ELR (cell line): ENCODE data around the gene CYB5D1.
A peak's percentile ranks its signal among the peaks of the same experiment; 100 is the strongest.

Experiments
- DNase-seq: peaks from one replicate; pipeline ENCODE4 v3.0.0-alpha.2; 2015; ENCODE audit warnings: low read depth

CYB5D1 gene

GRCh38 chr17:7833795-7834541, 23.8 kb upstream of the CYB5D1 start, which contains the start of gene KDM6B:
TSS of gene KDM6B (plus strand) at chr17:7834217. CDS start at chr17:7845555, 11,338 bp downstream.
- peak; percentile 94 for DNase-seq

DNA sequence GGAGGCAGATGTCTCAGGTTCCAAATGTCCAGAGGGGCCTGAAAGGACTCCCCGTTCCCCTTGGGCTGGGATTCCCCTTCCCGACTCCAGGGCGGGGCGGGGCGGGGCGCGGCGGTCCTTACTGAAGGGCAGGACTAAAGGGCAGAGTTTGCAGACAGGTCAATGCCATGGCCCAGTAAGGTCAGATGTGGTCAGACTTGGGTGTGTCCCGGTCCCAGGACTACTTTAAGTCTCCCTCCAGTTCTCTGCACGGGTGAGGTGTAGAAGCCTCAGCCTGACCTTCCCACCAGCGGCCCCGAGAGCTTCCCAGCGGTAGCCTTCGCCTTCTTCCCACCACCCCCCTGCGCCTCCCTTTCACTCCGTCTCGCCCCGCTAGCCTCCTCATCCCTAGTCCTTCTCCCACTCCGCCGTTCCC, 23.3 kb upstream of the CYB5D1 start:
- DNase-seq, result no peak

DNA sequence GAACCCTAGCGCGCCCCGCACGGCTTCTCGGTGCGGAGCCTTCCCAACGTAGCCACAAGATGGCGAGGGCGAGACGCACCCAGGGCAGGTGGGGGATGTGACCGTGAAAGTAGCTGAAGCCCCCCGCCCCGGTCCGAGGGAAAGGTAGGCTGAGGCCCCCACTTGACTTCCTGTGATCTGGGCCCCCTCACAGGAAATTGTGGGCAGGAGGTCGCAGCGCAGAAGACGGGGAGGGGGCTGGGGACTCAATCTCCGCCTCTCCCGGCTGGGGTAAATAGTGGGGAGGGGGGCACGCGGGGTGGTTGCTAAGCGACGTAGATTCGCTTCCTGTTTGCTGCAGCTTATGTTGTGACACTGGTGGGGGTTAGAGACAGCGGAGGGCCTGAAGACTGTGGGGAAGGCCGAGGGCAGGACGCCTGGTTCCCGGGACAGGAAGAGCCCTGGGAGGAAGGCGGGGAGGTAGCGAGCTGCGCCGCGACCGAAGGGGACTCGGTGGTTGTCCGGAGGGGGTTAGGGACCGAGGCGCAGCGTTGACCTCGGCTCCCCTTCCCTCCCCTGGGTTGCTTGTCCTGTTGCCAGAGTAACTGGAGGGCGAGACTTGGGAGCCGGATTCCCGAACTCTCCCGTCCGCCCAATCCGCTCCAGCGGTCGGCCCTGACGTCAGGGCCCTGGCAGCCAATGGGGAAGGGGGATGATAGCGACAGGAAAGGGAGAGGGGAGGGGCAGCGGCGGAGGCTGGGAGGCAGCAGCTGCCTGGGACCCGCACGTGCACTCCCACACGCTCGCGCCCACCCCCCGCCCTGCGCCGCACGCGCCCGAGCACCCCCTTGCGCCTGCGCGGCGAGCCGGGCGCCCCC, 22.6 kb upstream of the CYB5D1 start:
- DNase-seq, result peak; percentile 98

GRCh38 chr17:7835814-7836595, 21.8 kb upstream of the CYB5D1 start:
- DNase-seq, result peak; percentile 70

DNA sequence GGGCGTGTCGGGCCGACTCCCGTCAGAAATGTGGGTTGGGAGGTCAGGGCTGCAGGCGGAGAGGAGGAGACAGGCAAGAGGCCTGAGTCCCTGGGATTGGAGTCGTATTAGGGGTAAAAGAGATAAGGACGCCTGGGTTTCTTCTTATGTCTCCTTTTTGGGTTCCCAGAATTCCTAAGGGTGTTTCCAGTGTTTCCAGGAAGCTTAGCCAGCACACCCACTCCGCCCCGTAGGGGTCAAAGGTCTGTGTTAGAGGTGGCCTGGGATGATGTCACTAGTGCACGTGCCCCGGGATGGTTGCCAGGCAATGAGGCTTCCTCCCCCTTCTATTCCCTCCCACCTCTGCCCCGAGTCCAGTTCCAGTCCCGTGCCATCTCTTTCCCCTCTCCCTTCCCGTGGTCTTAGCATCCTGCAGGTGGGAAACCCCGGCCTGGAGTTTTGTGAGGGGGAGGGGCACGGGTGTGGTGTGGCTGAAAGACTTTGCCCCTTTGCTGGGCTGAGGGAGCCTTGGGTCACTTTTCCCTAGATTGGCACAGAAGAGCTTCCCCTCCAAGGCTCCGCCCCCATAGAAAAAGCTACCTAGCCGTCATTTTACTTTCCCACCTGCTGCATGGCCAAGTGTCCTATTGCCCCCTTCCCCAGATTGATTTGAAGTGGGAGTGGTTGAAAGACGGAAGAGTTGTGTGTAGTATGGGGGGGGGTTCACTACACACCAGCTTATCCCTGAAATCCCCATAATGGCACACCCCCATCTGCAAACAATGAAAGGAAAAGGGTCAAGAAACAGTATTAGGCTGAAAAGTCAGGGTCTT, 21.0 kb upstream of the CYB5D1 start:
- DNase-seq, result peak; percentile 98

DNA sequence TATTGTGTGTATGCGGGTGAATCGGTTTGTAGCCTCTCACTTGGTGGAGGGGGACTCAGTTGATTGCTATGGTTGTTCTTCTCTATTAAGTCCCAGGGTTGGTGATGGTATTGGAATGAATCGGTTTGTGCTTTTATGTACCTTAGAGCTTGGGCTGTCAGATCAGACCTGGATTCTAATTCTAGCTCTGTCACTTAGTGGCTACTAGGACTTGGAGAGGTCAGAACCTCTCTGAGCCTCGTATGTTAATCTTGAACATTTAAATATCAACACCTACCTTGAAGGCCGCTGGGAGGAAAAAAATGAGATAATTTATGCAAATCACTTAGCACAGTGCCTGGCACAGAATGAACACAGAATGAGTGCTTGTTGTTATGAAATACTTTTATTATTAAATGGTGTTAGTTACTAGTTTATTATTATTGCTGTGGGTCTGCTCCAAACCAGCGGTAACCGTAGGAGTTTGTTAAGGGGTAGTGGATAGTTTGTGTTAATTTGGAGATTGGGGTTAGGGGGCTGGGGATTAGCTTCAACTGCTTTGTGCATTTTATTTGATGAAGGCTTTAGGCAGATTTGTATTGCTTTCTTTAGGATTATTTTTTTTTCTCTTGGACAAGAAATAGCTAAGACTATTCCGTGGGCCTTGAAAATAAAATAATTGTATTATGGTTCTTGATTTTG, 20.3 kb upstream of the CYB5D1 start:
- no peak for DNase-seq

DNA sequence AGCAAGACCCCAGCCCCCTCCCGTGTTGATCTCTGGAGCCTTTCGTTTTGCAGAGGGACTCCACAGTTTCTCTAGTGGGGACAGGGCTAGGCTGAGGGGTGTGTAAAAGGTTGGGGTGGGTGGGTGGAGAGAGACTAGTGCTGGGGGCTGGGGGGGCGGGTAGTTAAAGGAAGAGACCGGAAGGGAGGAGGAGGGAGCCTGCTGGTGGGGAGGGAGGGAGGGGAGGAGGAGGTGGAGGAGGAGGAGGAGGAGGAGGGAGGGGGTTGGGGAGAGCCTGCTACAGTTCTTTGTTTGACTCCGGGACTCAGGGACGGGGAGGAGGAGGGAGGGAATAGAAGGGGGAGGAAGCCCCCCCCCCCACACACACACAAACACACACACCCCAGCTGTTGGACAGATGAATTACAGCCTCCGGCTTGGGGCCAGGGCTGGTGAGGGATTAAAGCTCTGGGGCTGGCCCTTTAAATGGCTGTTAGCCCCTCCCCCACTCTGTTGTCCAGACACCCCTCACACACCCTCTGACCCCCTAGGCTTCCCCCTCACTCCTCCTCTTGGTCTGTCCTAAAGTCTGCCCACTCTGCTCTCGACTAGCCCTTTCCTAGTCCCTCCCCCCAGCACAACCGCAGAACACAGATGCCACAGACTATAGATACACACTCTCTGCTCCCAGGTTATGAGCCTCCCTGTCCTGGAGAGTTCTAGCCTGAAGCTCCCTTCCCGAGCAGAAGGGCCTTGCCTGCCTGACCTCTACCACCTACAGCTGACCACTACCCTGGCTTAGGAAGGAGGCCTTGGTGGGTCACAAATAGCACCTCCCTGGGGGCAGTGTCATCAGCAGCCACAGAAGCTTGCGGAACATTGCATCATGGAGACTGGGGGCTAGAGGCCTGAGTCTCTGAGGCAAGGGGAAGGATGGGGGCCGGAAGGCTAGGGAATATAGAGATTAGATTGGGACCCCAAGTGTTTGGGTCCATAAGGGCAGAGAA, 19.4 kb upstream of the CYB5D1 start:
- peak; percentile 49 for DNase-seq

GRCh38 chr17:7839190-7839875, 18.5 kb upstream of the CYB5D1 start:
- DNase-seq, result no peak

- DNase-seq, result peak; percentile 72
Observed at GRCh38 chr17:7839876-7840261, 17.9 kb upstream of the CYB5D1 start.

GRCh38 chr17:7840441-7840840, 17.4 kb upstream of the CYB5D1 start:
- DNase-seq, result no peak

DNA sequence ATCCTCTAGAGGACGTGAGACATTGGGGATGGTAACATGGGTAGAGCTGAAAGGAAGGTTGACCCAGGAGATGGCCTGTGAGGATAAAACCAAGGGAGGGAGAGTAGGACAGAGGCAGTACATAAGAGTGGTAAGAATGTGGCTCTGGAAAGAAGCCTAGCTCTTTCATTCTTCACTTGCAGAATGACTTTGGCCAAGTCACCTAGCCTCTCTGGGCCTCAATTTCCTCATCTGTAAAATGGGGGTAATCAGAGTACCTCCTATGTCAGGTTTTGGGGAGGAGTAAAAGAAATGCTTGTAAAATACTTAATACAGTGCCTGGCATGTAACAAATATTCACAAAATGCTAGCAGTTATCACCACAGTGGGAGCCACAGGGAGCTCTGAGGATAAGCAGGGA, 16.9 kb upstream of the CYB5D1 start:
- DNase-seq, result no peak

DNA sequence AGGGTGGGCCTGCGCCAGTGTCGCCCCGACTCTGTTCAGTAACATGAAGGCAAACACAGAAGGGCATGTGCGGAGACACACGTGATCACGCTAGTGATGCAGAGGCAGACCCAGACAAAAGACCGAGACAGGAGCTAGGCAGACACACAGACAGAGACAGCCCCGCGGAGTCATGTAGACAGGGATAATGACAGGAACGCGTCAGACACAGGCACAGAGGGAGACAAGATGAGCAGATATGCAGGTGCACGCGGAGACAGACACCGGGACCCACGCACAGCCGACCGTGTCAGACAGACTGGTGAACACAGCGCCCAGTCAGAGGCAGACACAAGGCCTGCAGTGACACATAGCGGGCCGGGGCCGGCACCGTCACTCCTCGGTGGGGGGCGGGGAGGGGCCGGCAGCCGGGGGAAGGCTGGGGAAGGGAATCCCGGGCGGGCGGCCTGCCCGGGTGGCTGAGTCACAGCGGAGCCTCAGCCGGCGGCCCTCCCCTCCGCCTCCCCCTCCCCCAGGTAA, 16.3 kb upstream of the CYB5D1 start:
- peak; percentile 93 for DNase-seq

DNA sequence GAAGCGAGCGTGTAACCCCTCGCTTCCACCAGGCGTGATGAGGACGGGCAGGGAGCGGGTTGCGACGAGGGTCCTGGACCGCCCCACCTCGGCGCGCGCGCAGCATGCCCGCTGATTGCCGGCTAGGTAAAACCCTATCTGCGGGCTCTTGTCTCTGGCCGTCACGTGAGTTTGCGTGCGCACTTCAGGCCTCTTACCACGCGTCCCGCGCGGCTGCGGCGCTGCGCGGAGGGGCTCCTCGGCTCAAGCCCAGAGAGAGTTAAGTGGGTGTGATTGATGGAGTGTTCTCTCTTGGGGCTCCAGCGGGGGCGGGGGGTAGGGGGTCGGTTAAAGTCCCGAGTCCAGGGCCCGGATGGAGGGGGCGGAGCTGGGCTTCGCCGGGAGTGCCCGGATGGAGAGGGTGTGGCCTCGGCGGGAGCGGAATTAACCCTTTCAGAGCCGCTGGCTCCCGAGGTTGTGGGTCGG, 15.9 kb upstream of the CYB5D1 start:
- DNase-seq, result peak; percentile 92

DNA sequence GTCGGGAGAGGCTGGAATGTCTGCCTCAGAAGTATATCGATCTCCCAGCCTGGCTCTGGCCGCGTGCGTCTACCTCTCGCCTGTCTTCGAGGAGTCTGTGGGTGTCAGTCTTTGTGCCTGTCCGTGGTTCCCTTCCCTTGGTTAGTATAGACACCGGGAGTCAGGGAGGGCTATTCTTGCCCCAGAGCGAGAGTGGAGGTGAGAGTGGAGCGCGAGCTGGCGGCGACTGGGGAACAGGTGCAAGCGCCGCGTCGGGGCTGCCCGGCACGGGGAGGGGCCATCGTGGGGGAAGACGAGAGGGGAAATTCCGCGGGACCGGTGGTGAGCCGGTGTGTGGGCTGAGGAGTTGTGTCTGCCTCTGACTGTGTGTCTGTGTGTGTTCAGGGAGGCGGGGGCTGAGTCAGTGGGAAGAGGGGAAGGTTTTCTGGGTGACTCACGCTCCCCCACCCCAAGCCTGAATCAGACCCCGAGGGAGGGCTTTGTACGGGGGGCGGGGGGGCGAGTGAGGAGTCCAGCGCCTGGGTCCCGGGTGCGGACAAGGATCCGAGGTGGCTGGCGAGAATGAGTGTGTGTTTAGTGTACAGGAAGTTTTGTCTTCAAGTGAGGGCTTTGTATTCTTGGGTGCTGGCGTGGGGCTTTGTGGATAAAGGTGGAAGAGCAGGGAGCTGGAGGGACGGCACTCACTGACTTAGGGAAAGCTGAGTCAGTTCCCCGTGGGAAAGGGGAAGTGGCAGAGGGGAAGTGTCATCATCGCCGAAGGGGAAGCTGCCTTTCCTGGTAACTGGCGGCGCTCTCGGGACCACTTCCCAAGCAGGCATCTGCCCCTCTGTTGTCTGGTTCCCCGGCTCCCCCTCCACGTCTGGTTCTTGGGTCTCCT, 15.2 kb upstream of the CYB5D1 start:
- peak; percentile 97 for DNase-seq

- DNase-seq, result no peak
Observed at GRCh38 chr17:7843257-7843535, 14.6 kb upstream of the CYB5D1 start.

DNA sequence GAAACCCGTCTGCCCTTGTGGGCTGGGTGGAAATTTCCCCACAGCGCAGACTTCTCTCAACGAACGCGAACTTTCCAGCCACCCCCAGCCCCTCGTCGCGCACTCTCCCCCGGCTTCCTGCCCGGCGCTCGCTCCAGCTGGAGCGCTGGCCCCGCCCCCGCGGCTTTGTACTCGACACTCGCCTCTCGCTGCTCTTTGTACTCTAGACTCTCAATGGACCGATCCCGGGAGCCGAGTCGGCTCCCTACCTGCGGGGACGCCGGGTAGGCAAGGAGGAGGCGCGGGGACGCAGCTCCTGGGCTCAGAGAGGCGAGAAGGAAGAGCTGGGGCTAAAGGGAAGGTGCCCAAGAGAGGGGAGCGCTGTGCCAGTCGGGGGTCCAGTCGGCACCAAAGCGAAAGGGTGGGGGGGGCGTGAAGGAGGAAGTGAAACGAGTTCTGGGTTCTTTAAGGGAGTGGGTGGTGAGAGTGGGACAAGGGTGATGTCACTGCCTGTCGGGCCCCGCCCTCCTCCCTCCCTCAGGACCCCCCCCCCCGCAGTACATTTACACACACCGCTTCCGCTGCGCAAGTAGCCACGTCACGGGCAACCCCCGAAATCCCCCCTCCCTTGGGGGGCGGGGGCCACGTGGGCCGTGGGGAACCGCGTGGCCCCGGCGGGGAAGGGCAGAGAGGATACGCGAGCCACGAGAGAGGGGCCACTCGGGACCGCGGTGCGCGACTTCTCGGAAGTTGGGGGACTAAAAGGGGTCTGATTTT, 14.1 kb upstream of the CYB5D1 start:
- peak; percentile 90 for DNase-seq
